Ascending aorta (tissue), 2 donors: ENCODE measurements around the gene SLC5A1. TPM values are rescaled to one million over a fixed set of nuclear protein-coding genes. Genes with fewer than 3 reads are reported as not detected.

Experiments
- DNase-seq, 2 donors: peaks; one replicate each; pipeline ENCODE4 v3.0.0-alpha.2; 2019; ENCODE audit warnings: low spot score in 2 of 2
- H3K27ac ChIP-seq, 2 donors: fragments of 200-600 bp; sonication (generic); one replicate each; pipeline ENCODE4 v1.5.1; 2016 to 2017; ENCODE audit warnings: mild to moderate bottlenecking in 1 of 2
- H3K27me3 ChIP-seq: fragments of 200-600 bp; sonication (generic); one replicate; pipeline ENCODE4 v1.5.1; 2017
- H3K36me3 ChIP-seq, 2 donors: fragments of 200-600 bp; sonication (generic); one replicate each; pipeline ENCODE4 v1.5.1; 2016
- H3K4me1 ChIP-seq, 2 donors: fragments of 200-600 bp; sonication (generic); one replicate each; pipeline ENCODE4 v1.5.1; 2016 to 2017; ENCODE audit warnings: mild to moderate bottlenecking in 1 of 2
- H3K4me3 ChIP-seq, 2 donors: fragments of 200-600 bp; sonication (generic); one replicate each; pipeline ENCODE4 v1.5.1; 2016 to 2017; ENCODE audit warnings: mild to moderate bottlenecking in 1 of 2
- H3K9me3 ChIP-seq, 2 donors: fragments of 200-600 bp; sonication (generic); one replicate each; pipeline ENCODE4 v1.5.1; 2016
- intact Hi-C: fragments of 100-400 bp; cut with DNase I; formaldehyde crosslinking; loops from one replicate; pipeline ENCODE4 v1.15.1; 2023
- total RNA-seq: library from RNA; depleted of rRNA; stranded (reverse); fragments of >200 nt; gene quantifications from one replicate; pipeline ENCODE4 v1.1.0, GENCODE V29; 2016
- TF ChIP-seq, protein P1 (sequence below), 3 experiments: fragments of 200-600 bp in 2 of 3; fragments of 450-650 bp in 1 of 3; sonication (generic) in 2 of 3; IDR thresholded peaks; one replicate each; pipeline ENCODE4 v1.5.1; 2016 to 2019; ENCODE audit warnings: antibody characterized with exemption in 3 of 3, mild to moderate bottlenecking in 1 of 3, moderate library complexity in 1 of 3

Gene SLC5A1
- total RNA-seq, 1 donor from 2014 or later, result not detected

DNA sequence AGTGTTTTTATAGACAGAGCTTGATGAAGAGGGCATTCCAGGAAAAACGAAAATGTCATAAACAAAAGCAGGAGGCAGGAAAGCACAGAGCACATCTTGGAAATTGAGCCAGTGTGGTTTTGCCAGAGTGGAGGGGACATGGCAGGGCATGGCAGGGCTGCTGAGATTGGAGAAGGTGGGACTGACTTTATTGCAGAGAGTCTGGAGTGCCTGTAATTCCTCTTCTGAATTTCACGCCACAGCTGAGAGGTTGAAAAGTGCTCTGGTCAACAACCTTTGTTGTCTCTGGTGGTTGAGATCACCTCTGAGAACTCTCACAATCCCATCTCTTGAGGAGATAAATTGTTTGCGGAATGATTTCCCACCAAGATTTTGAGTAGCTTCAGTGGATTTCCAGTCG lies 16.4 kb downstream of the SLC5A1 start:
- no peaks in the 10 kb centered on the region for H3K27me3 ChIP-seq
- no peaks in the 10 kb centered on the region for H3K36me3 ChIP-seq
- no peaks in the 10 kb centered on the region for H3K4me1 ChIP-seq
- no peaks in the 10 kb centered on the region for H3K9me3 ChIP-seq
- H3K4me3 ChIP-seq, result no peak overlapping the region
- intact Hi-C loops, result no loop called here
- TF ChIP-seq, protein P1, sequence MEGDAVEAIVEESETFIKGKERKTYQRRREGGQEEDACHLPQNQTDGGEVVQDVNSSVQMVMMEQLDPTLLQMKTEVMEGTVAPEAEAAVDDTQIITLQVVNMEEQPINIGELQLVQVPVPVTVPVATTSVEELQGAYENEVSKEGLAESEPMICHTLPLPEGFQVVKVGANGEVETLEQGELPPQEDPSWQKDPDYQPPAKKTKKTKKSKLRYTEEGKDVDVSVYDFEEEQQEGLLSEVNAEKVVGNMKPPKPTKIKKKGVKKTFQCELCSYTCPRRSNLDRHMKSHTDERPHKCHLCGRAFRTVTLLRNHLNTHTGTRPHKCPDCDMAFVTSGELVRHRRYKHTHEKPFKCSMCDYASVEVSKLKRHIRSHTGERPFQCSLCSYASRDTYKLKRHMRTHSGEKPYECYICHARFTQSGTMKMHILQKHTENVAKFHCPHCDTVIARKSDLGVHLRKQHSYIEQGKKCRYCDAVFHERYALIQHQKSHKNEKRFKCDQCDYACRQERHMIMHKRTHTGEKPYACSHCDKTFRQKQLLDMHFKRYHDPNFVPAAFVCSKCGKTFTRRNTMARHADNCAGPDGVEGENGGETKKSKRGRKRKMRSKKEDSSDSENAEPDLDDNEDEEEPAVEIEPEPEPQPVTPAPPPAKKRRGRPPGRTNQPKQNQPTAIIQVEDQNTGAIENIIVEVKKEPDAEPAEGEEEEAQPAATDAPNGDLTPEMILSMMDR (IDR thresholded peaks at IDR 0.05), result no peak
- no peak for DNase-seq
- H3K27ac ChIP-seq, result no peak overlapping the region

GRCh38 chr22:32063701-32064100 lies 20.6 kb downstream of the SLC5A1 start:
- H3K4me1 ChIP-seq, result no peaks in the 10 kb centered on the region
- TF ChIP-seq, protein P1 (IDR thresholded peaks at IDR 0.05), result no peak
- H3K36me3 ChIP-seq, result no peaks in the 10 kb centered on the region
- no peak overlapping the region for H3K4me3 ChIP-seq
- DNase-seq, result no peak
- H3K27me3 ChIP-seq, result no peaks in the 10 kb centered on the region
- no peak overlapping the region for H3K27ac ChIP-seq
- intact Hi-C loops, result no loop called here
- H3K9me3 ChIP-seq, result no peaks in the 10 kb centered on the region

DNA sequence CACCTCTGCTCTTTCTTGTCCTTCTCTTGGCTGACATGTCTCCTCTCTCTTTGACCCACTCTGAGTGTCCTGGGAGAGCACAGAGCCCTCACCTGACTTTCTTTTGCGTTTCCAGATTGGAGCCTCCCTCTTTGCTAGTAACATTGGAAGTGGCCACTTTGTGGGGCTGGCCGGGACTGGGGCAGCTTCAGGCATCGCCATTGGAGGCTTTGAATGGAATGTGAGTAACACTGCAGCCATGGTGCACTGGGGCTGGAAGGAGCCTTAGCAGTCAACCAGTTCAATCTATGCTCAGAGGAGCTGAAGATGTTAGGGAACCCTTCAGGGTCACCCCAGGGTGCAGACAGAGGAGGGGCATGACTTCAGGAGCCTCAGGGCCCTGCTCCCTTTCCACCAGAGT lies 23.8 kb downstream of the SLC5A1 start:
- Histone ChIP-seq H3K4me3 (no peak overlapping the region), H3K36me3 (no peaks in the 10 kb centered on the region), H3K27ac (no peak overlapping the region), H3K4me1 (no peaks in the 10 kb centered on the region), H3K9me3 (no peaks in the 10 kb centered on the region), H3K27me3 (no peaks in the 10 kb centered on the region)
- no peak for DNase-seq
- TF ChIP-seq, protein P1 (IDR thresholded peaks at IDR 0.05), result no peak
- intact Hi-C loops, result no loop called here

DNA sequence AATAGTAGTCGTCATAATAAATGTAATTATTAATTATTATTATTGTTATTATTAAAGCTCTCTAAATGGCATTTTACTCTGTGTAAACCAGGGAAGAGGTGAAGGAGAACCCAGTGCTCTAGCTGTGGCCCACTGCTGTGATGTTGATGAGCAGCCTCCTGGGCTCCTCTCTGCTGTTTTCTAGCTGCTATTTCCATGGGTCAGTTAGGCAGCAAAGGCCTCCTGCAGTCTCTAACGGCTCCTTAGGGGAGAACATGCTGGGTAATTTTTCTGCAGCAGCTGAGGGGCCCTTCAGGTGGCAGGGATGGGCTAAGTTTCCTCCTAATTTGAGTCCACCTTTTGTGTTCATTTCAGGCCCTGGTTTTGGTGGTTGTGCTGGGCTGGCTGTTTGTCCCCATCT lies 24.6 kb downstream of the SLC5A1 start:
- no peaks in the 10 kb centered on the region for H3K9me3 ChIP-seq
- TF ChIP-seq, protein P1 (IDR thresholded peaks at IDR 0.05), result no peak
- no peaks in the 10 kb centered on the region for H3K36me3 ChIP-seq
- no peaks in the 10 kb centered on the region for H3K27me3 ChIP-seq
- intact Hi-C loops, result no loop called here
- H3K4me1 ChIP-seq, result no peaks in the 10 kb centered on the region
- no peak overlapping the region for H3K4me3 ChIP-seq
- no peak overlapping the region for H3K27ac ChIP-seq
- no peak for DNase-seq

DNA sequence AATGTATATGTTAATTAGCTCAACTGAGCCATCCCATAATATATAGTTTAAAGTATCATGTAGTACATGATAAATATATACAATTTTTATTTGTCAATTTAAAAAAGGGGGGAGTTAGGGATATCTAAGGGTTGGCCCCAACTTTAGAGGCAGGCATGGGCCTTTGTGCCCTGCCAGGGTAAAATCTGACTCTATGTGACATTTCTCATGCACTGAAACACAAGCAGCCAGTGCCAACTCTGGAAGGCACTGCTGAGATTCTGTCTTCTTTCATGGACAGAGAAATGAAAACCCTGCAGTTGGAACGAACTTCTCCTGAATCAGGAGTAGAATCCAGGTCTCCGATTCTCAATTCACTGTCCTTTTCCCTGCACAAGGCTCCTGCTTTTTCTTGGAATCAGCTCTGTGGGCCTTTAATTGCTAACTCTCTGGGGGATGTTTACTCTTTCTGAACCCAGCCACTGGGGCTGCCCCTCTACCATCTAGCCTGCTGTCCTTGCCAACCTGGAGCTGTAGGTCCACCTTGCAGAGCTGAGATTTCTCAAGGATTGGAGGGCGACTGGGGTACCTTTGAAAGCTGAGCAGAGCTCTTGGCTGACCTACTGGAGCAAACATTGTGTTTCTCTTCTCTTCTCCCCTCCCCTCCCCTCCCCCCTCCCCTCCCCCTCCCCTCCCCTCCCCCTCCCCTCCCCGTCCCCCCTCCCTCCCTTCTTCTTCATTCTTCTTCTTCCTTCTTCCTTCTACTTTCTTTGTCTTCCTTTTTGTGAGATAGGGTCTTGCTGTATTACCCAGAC lies 26.7 kb downstream of the SLC5A1 start:
- Histone ChIP-seq H3K36me3 (no peaks in the 10 kb centered on the region), H3K4me1 (no peaks in the 10 kb centered on the region), H3K27me3 (no peaks in the 10 kb centered on the region), H3K27ac (no peak overlapping the region), H3K9me3 (no peaks in the 10 kb centered on the region), H3K4me3 (no peak overlapping the region)
- DNase-seq, result no peak
- TF ChIP-seq, protein P1 (IDR thresholded peaks at IDR 0.05), result no peak
- intact Hi-C loops, result no loop called here
